Measurements from ENCODE around the gene SNCB. TPM values are rescaled to one million over a fixed set of nuclear protein-coding genes. Genes with fewer than 3 reads are reported as not detected.

The SNCB gene
- not detected for polyA plus RNA-seq (ENCODE audit: insufficient read length)

DNA sequence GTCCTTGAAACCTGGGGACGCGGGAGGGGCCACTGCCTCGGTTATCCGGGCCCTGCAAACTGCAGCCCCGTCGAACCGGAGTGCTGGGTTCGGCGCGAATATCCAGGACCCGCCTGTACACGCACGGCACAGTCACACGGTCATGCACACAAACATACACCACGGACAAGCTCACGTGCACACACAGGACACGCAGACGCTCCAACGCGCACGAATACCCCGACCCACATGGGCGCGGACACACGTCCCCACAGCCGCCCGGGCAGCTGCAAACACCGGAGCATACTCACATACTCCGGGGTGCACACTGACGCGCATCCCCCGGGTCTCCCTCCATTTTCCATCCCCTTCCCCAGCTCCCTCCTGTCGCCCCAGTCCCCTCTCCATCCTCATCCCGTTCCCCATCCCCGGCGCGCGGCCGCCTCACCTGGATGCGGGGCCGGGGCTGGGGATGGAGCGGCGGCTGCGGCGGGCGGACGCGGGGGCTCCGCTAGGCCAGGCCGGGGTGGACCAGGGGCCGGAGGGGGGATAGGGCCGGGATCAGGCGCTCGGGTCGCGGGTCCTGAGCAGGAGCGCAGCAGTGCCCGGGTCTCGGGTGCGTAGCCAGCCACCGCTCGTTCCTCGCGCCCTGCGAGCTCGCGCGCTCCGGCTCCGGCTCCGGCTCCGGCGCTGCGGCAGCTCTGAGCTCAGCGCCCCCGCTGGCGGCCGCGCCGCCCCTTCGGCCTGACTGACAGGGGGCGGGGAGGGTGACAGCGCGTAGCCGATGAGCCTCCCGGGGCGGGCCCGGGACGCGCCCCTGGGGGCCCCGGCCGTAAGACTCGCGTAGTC is at the start of gene SNCB, which contains the start of gene EIF4E1B:
Gene SNCB, minus strand, starts transcription at position 682 of the 828 bp plus-strand sequence. CDS start 880 bp downstream, outside the sequence.
Gene EIF4E1B, plus strand, starts transcription at position 823 of the 828 bp plus-strand sequence. CDS start 12,113 bp downstream, outside the sequence.
- DNase-seq (ENCODE audit: low read depth): no peak

DNA sequence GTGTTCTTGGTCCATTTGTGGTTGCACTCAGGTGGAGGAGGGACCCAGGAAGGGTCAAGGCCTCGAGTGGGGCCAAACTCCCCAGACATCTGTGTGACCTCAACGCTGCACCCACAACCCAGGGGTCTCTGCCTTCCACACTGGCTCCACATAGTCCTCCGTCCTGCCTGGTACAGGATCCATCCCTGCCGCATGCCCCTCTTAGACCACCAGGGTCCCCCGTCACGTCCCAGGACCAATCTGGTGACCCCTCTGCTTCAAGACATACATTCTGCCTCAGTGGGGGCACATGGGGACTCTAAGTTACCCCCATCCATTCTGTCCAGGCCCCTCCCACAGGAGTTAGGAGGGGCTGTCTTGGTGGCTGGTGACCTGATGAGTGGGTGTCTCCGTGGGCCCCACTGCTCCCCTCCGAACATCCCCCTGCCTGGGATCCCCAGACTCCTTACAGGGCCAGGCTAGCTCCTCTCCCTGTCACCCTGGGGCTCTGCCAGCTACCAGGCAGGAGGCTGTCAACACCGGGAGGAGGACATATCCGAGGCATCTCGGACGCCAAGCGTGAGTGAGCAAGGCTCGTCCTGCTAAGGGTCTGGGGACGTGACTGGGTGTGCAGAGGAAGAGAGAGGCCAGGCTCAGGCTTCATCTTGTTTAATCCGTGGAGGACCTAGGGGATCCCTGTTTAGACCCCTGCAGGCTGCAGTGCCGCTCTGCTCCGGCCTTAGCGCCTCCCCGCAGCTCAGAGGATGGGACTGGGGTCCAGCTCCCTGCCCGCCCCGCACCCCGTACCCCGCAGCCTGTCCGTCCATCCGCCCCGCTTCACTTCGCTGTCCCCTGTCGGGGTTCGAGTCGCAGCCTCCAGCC is 49.3 kb upstream of the SNCB start:
- DNase-seq (ENCODE audit: low read depth): no peak

DNA sequence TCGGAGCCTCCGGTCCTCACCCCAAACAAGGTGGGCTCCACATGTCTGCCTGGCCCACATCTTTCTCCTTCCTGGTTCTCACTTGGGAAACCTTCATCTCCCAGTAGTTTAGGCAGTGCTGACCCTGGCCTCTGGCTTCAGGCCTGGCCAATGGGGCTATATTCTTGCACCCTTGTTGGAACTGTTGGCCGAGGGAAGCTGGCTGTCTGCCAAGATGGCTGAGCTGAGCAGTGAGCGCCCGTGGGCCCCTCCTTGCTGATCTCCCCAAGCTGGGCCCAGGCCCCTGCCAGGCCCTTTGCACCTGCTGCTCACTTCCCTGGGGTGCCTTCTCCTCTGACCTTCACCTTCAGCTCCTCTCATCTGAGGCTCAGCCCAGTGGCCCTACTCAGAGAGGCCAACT is 48.2 kb upstream of the SNCB start:
- no peak for DNase-seq (ENCODE audit: low read depth)

DNA sequence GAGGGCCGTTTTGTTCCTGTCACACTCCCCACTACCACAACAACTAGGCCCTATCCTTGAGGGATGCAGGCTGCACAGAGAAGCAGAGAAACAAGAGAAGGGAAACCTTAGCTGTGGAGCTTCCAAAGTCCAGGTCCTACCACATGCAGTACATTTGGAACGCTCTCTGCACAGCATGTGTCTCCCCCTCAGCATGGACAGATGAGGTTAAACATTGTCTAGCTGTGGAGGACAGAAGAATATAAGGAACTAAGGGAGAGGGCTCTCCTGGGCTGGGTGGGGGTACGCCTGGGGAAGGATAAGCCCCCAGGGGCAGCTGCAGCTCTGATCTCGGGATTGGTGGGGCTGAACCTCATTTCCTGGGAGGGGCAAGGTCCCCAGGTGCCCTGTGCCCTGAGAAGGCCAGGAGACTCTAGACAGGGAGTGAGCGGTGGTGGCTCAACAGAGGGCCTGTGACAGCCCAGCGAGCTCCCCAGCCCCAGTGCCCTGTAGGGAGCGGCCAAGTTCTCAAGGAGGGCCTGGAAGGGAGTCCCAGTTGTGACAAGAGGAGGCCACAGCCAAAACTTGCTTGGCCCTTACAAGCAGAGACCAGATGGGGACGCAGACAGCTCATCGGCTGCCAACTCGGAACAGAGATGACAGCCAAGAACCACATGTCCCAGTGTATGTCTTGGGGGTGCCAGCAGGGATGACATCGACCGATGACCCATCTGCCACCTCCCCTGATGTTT is 47.0 kb upstream of the SNCB start:
- DNase-seq (ENCODE audit: low read depth): no peak

GRCh38 chr5:176676361-176676824 is 46.1 kb upstream of the SNCB start:
- DNase-seq (ENCODE audit: low read depth): no peak

GRCh38 chr5:176675676-176676360 is 45.5 kb upstream of the SNCB start:
- no peak for DNase-seq (ENCODE audit: low read depth)

DNA sequence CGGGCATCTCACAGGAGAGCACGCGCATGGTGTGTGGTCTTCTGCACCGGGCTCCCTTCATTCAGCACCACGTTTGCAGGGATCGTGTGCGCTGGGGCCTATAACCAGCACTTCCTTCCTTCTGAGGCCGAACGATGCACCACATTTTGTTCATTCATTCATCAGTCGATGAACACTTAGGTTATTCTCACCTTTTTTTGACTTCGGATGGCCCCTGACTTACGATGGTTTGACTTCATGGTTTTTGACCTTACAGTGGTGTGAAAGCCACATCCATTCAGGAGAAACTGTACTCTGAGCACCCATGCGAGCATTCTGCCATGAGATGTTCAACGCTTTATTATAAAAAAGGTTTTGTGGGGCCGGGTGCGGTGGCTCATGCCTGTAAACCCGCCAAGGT is 44.5 kb upstream of the SNCB start:
- DNase-seq (ENCODE audit: low read depth): no peak

GRCh38 chr5:176673651-176674583 is 43.6 kb upstream of the SNCB start:
- no peak for DNase-seq (ENCODE audit: low read depth)

DNA sequence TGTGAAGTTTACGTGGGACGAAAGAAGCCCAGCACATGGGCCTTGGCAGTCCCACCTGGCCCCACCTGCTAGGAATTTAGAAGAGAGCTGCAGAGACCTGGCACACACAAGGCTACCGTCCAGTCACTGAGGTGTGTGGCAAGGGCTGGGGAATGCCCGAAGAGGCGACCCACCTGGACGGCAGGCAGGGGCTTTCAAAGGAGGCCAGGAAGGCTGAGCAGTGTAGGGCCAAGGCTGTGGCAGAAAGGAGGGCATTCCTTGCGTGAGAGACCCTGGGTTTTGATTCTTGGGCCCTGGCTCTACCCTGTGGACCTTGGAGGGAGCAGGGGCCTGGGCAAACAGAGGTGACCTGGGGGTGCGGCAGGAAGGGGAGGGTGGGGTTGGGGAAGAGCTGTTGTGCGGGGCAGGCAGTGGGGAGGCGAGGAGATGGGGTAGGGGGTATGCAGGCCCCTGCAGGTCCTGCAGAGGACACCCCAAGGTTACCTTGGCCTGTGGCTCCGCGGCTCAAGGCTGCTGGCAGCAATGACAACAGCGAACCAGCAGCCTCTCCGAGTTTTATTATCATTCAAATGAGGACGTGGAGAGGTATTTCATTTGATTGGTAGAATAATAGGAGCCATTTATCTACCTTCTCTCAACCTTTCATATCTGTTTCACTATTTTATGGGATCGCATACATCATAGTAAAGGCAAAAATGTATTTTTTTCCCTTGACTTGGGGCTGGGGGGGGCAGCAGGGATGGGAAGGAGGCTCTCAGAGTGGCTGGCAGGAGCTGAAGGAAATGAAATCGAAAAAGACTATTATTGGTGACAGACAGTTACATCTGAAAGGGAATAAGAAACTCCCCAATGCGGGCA is 41.8 kb upstream of the SNCB start:
- no peak for DNase-seq (ENCODE audit: low read depth)

GRCh38 chr5:176671399-176671798 is 41.1 kb upstream of the SNCB start:
- DNase-seq (ENCODE audit: low read depth): no peak

DNA sequence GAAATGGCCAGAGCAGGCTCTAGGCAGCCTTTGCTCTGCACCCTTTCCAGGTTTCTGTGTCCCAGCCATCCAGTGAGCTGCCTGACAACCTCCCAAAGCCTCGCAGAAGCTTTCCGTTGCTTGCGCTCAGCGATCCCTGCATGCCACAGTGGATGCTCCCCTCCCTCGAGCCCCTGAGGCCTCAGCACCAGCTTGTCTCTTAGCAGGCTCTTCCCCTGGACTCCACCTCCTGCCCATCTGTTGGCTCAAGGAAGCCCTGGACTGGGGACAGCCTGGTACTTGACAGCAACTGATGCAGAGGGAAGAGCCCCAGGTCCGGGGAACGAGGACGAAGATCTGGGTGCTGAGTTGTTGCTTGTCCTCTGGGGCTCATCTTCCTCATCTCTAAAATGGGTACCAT is 40.1 kb upstream of the SNCB start:
- no peak for DNase-seq (ENCODE audit: low read depth)

DNA sequence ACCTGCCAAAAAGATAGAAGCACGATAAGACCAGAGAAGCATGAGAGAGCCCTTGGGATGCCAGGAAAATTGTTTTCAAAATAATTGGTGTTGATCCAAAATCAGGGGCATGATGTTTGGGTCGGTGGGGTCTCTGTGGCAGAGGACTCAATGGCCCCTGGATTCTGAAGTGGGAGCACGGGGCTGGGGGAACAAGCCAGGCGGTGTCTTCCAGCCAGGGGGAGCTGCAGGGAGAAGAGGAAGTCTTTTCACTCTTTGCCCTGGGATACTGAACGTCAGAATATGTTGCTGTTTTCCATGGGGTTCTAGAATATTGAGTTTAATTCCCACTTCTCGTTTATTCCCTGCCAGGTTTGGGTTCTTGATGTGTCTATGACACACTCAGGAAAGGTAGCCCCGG is 37.3 kb upstream of the SNCB start:
- DNase-seq (ENCODE audit: low read depth): no peak

DNA sequence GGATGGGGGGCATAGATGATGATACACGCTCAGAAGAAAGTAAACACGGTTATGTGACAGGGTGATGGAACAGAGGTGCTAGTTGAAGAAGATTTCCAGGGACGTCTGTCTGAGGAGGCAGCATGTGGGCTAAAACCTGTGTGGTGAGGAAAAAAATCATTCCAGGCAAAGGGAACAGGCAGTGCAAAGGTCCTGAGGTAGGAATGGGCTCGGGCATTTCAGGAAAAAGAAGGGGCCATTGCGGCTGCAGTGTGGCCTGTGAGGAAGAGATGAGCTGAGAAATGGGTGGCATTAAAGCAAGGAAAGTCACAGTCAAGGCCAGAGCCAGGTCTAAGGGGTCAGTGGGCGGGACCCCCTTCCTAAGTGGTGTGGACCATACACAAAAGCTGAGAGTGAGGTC is 35.2 kb upstream of the SNCB start:
- DNase-seq (ENCODE audit: low read depth): no peak

DNA sequence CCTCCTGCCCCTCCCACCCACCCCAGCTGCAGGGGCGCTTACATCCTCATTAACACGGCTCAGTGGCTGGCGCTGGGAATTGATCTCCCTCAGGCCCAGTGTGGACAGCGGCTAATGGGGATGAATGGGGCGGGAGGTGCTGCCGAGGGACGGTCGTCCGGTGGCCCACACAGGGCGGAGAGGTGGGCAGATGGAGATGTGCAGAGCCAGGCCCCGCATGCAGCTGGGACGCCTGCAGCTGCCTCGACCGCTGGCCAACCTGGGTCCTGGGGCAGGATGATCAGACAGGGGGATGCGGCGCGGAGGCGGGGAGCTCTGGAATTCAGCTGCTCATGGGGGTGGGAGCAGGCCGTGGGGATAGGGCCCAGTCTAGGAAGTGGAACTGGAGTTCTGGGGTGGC is 34.6 kb upstream of the SNCB start:
- DNase-seq (ENCODE audit: low read depth): no peak

GRCh38 chr5:176664479-176664878 is 34.1 kb upstream of the SNCB start:
- no peak for DNase-seq (ENCODE audit: low read depth)

GRCh38 chr5:176663566-176663965 is 33.2 kb upstream of the SNCB start:
- DNase-seq (ENCODE audit: low read depth): no peak

GRCh38 chr5:176662371-176663333 is 32.3 kb upstream of the SNCB start:
- no peak for DNase-seq (ENCODE audit: low read depth)

DNA sequence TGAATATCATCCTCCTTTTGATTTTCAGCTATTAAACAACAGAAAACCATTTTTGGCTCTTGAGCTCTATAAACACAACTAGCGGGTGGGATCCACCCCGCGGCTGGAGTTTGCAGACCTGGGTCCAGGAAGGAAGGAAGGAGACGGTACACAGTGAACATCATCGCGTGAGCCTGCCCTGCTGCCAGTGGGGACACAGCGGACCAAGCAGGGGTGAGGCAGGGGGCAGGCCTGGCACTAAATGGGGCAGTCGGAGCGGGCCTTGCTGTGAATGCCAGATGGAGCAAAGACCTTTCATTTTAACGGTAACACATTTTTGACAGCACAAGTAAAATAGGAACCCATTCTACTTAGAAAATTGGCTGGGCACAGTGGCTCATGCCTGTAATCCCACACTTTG is 31.3 kb upstream of the SNCB start:
- DNase-seq (ENCODE audit: low read depth): no peak

Measured in forelimb muscle (tissue), 1 donor.